ENCODE data around the gene UBXN10.

UBXN10 gene

GRCh38 chr1:20220036-20220435, 34.1 kb downstream of the UBXN10 start:
- Histone ChIP-seq H3K9me3 (ENCODE audit: control insufficient read depth, low read length) (no peaks in the 10 kb centered on the region), H3K27me3 (ENCODE audit: control insufficient read depth, insufficient read depth, low read length) (no peaks in the 10 kb centered on the region), H3K4me3 (ENCODE audit: low read depth, low read length) (no peak overlapping the region), H3K4me2 (ENCODE audit: low read length) (no peak overlapping the region), H3K4me1 (peaks cover 13% of the 10 kb centered on the region), H2AFZ (peak overlapping the region; percentile 36), H3K79me2 (no peaks in the 10 kb centered on the region), H3K27ac (peak overlapping the region; percentile 71), H3K36me3 (ENCODE audit: control insufficient read depth, insufficient read depth, low read length) (no peaks in the 10 kb centered on the region), H3K9ac (no peak overlapping the region)
- no peak for TF ChIP-seq CTCF (IDR thresholded peaks at IDR 0.05)

GRCh38 chr1:20223106-20223505, 37.2 kb downstream of the UBXN10 start:
- Histone ChIP-seq H3K9ac (no peak overlapping the region), H3K27ac (peak overlapping the region; percentile 55)
- TF ChIP-seq CTCF (IDR thresholded peaks at IDR 0.05): no peak

GRCh38 chr1:20223551-20224419, 37.9 kb downstream of the UBXN10 start:
- Histone ChIP-seq H3K79me2 (no peaks in the 10 kb centered on the region), H2AFZ (peak overlapping the region; percentile 60), H3K27me3 (ENCODE audit: control insufficient read depth, insufficient read depth, low read length) (no peaks in the 10 kb centered on the region), H3K4me1 (peaks cover 28% of the 10 kb centered on the region), H3K9ac (no peak overlapping the region), H3K9me3 (ENCODE audit: control insufficient read depth, low read length) (no peaks in the 10 kb centered on the region), H3K4me2 (ENCODE audit: low read length) (no peak overlapping the region), H3K4me3 (ENCODE audit: low read depth, low read length) (no peak overlapping the region), H3K27ac (peak overlapping the region; percentile 80), H3K36me3 (ENCODE audit: control insufficient read depth, insufficient read depth, low read length) (no peaks in the 10 kb centered on the region)
- TF ChIP-seq CTCF (IDR thresholded peaks at IDR 0.05): no peak

More at GRCh38 chr1:20223106-20223505, 37.2 kb downstream of the UBXN10 start:
- Histone ChIP-seq H3K4me2 (ENCODE audit: low read length) (no peak overlapping the region), H3K79me2 (no peaks in the 10 kb centered on the region), H3K4me1 (peaks cover 21% of the 10 kb centered on the region), H3K27me3 (ENCODE audit: control insufficient read depth, insufficient read depth, low read length) (no peaks in the 10 kb centered on the region), H3K36me3 (ENCODE audit: control insufficient read depth, insufficient read depth, low read length) (no peaks in the 10 kb centered on the region), H3K4me3 (ENCODE audit: low read depth, low read length) (no peak overlapping the region), H3K9me3 (ENCODE audit: control insufficient read depth, low read length) (no peaks in the 10 kb centered on the region), H2AFZ (peak overlapping the region; percentile 53)

GRCh38 chr1:20224546-20224945, 38.6 kb downstream of the UBXN10 start:
- H3K9ac ChIP-seq: no peak overlapping the region
- TF ChIP-seq CTCF (IDR thresholded peaks at IDR 0.05): no peak
- no peaks in the 10 kb centered on the region for H3K27me3 ChIP-seq (ENCODE audit: control insufficient read depth, insufficient read depth, low read length)
- H2AFZ ChIP-seq: peak overlapping the region; percentile 60
- no peak overlapping the region for H3K4me2 ChIP-seq (ENCODE audit: low read length)
- H3K79me2 ChIP-seq: no peaks in the 10 kb centered on the region
- H3K9me3 ChIP-seq (ENCODE audit: control insufficient read depth, low read length): no peaks in the 10 kb centered on the region
- H3K4me1 ChIP-seq: peaks cover 34% of the 10 kb centered on the region
- no peaks in the 10 kb centered on the region for H3K36me3 ChIP-seq (ENCODE audit: control insufficient read depth, insufficient read depth, low read length)
- H3K27ac ChIP-seq: peak overlapping the region; percentile 80
- H3K4me3 ChIP-seq (ENCODE audit: low read depth, low read length): no peak overlapping the region
